ENCODE data around the gene F12.
"Not testable (repeated sequence)": the region's sequence is repeated elsewhere in the genome, so short reads cannot be mapped to it uniquely, and the experiment has no call there.

F12 gene

GRCh38 chr5:177380805-177381126, 28.6 kb downstream of the F12 start:
- Mint-ChIP-seq H3K4me3 (no peak overlapping the region), H3K27ac (no peak overlapping the region), H3K4me1 (ENCODE audit: low read depth) (peaks cover 40% of the 10 kb centered on the region), H3K27me3 (no peaks in the 10 kb centered on the region), H3K9me3 (no peaks in the 10 kb centered on the region), H3K36me3 (ENCODE audit: low read depth) (no peaks in the 10 kb centered on the region)
- no peak for DNase-seq

DNA sequence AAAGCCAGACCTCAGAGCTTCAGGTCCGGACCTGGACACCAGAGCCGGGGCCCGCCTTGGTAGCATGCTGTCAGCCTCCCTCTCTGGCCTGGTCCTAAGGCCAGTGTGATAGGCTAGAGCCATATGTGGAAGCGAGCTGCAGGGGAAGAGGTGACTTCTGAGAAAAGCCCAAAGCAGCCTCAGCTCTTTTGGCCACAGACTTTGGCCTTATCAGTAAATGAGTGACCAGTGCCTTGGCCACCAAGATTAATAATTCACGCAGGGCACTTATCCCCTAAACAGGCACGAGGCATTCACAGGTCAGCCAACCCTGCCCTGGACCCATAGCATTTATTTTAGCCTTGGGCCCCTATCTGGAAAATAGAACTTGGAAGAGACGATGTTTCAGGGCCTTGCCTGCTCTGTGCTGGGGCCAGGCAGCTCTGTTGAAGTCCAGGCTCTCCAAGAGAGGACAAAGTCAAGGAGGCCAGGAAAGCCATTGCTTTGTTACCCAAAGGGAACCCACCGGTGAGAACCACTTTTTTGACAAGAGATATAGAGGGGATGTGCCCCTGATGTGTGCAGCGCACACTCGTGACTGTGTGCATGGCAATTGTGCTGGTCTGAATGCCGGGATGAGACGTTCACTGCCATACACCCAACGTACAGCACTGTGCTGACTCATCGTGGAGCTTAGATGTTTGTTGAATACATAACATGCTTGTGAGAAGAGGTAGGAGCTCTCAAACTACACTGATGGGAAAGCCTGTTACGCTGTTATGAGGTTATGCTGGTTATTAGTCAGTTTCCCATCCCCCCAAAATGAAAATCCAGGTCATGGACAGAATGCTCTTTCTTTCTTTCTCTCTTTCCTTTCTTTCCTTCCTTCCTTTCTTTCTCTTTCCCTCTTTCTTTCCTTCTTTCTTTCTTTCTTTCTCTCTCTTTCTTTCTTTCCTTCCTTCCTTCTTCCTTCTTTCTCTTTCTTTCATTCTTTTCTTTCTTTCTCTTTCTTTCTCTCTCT, 30.2 kb downstream of the F12 start:
- H3K4me1 Mint-ChIP-seq (ENCODE audit: low read depth): peaks cover 46% of the 10 kb centered on the region
- peaks cover 5% of the 10 kb centered on the region for H3K36me3 Mint-ChIP-seq (ENCODE audit: low read depth)
- no peak for DNase-seq
- H3K27ac Mint-ChIP-seq: peak overlapping the region; percentile 54
- H3K27me3 Mint-ChIP-seq: no peaks in the 10 kb centered on the region
- no peak overlapping the region for H3K4me3 Mint-ChIP-seq
- no peaks in the 10 kb centered on the region for H3K9me3 Mint-ChIP-seq

DNA sequence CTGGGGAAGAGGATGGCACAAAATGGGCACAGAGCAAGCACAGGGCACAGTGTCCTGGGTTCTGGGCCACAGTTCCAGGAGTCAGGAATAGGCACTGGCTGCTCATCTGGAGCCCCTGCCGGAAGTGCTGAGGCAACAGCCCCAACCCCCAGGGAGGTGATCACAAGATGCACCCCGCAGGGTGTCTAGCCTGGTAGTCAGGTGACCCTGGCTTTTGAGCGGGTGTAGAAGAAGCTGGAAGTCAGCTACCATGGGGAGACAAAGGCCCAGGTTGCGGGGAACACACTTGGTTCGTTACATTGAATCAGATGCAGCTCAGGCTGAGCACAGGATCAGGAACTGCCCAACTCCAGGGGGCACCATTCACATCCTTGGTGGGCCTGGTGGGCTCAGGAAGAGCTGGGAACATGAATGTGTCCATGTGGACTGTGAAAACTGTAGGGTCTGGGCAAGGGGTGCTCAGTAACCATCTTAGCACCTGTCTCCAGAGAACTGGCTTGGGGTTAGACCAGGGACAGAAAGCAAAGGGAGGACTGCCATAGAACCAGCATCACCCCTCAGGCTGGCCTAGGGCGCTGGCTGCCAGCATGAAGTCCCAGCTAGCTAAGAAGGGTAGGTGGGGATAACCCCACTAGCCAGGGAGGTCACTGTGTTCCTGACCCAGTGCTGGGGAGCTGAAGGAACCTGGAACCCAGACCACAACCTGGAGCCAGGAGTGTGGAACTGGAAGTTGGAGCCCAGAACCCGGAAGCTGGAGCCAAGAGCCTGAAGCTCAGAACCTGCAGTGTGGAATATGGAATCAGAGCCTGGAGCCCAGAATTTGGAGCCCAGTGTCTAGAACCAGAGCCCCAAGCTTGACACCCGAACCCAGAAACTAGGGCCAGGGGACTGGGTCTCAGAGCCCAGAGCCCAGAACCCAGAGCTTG, 31.2 kb downstream of the F12 start:
- Mint-ChIP-seq H3K4me1 (ENCODE audit: low read depth) (peaks cover 56% of the 10 kb centered on the region), H3K9me3 (no peaks in the 10 kb centered on the region), H3K27ac (no peak overlapping the region), H3K4me3 (no peak overlapping the region), H3K27me3 (no peaks in the 10 kb centered on the region), H3K36me3 (ENCODE audit: low read depth) (peaks cover 15% of the 10 kb centered on the region)
- DNase-seq: no peak

DNA sequence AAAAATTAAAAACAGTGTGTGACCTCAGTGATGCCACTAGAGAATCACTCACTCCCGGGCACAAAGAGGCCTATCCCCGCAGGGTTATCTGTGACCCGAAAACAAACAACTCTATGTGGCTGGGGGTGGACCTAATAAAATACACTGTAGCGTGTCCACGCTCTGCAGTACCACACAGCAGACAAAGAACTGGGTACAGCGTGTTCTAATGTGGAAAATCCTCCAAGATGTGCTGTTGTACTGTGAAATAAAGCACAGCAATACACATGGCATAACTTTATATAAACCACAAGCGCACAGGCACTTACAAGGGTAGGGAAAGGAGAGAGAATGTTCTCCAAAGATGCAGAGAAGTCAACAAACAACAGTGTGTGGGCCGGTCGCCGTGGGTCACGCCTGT, 33.3 kb downstream of the F12 start:
- peaks cover 65% of the 10 kb centered on the region for H3K4me1 Mint-ChIP-seq (ENCODE audit: low read depth)
- no peak overlapping the region for H3K27ac Mint-ChIP-seq
- H3K9me3 Mint-ChIP-seq: no peaks in the 10 kb centered on the region
- DNase-seq: no peak
- H3K4me3 Mint-ChIP-seq: no peak overlapping the region
- peaks cover 34% of the 10 kb centered on the region for H3K36me3 Mint-ChIP-seq (ENCODE audit: low read depth)
- H3K27me3 Mint-ChIP-seq: no peaks in the 10 kb centered on the region

DNA sequence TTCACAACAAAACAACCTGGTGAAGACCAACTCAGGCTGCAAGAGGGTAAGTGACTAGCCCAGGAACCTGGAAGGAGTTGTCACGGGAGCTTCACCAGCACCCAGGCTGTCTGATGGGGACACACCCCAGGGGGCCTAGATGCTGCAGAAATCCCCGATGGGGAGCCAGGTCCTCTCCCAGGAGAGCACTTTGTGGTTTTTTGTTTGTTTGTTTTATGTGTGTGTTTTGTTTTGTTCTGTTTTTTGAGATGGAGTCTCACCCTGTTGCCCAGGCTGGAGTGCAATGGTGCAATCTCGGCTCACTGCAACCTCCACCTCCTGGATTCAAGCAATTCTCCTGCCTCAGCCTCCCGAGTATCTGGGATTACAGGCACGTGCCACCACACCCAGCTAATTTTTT, 33.8 kb downstream of the F12 start:
- H3K36me3 Mint-ChIP-seq (ENCODE audit: low read depth): peaks cover 35% of the 10 kb centered on the region
- not testable (repeated sequence) for H3K27me3 Mint-ChIP-seq, H3K27ac Mint-ChIP-seq, H3K9me3 Mint-ChIP-seq, H3K4me3 Mint-ChIP-seq, DNase-seq
- H3K4me1 Mint-ChIP-seq (ENCODE audit: low read depth): peaks cover 65% of the 10 kb centered on the region

DNA sequence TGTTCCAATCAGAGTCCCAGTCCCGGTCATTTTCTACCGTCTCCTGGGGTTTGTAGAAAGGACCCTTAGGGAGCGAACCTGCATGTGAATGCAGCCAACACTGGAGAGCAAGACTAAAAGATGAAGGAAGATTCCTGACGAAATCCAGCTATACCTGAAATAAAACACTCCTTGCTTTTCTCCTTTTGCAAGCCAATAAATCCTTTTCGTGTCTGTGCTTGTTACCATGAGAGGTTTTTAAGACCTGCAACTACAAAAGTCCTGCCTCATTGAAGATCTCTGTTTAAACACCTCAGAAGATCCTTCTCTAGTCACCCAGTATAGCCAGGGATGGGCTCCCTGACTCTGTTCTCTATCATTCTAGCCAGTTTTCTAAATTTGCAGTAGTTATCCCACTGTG, 35.2 kb downstream of the F12 start:
- Mint-ChIP-seq H3K36me3 (ENCODE audit: low read depth) (peaks cover 48% of the 10 kb centered on the region), H3K4me3 (no peak overlapping the region), H3K9me3 (no peaks in the 10 kb centered on the region), H3K27me3 (no peaks in the 10 kb centered on the region), H3K4me1 (ENCODE audit: low read depth) (peaks cover 69% of the 10 kb centered on the region), H3K27ac (peak overlapping the region; percentile 58)
- no peak for DNase-seq

DNA sequence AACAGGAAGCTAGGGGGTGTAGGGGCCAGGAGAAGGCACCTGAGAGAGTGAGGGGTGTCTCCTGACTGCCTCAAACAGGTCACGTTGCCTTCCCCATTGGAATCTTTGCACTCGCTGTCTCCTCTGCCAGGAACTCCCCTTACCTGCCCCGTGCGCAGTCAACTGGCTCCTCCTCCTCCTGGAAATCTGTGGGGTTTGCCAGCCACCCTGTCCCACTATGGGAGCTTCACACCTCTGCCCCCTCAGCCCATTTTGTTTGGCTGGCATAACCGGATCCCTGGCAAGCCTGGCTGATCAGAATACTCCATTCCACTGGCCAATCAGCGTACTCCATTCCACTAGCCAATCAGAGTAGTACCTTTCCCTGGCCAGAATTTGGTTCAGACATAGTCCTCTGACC, 35.6 kb downstream of the F12 start:
- DNase-seq: no peak
- peaks cover 52% of the 10 kb centered on the region for H3K36me3 Mint-ChIP-seq (ENCODE audit: low read depth)

DNA sequence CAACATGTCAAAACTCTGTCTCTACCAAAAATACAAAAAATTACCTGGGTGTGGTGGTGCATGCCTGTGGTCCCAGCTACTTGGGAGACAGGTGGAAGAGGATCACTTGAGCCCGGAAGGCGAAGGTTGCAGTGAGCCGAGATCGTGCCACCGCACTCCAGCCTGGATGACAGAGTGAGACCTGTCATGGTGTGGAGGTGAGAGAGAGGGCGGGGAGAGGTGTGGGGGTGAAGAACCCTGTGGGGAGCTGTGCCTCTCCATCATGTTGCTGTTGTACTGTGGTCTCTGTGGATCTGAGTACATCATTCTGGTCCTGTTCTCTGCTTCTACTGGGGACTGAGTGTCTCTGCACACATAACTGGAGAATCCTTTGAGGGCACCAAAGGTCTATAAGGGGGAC, 36.5 kb downstream of the F12 start:
- no peak for DNase-seq
- Mint-ChIP-seq H3K36me3 (ENCODE audit: low read depth) (peaks cover 61% of the 10 kb centered on the region), H3K27me3 (no peaks in the 10 kb centered on the region), H3K4me3 (peak overlapping the region; percentile 39), H3K9me3 (no peaks in the 10 kb centered on the region), H3K27ac (peak overlapping the region; percentile 89), H3K4me1 (ENCODE audit: low read depth) (peaks cover 67% of the 10 kb centered on the region)

More for the DNA sequence above, 35.6 kb downstream of the F12 start:
- H3K27me3 Mint-ChIP-seq: no peaks in the 10 kb centered on the region
- H3K27ac Mint-ChIP-seq: peak overlapping the region; percentile 58
- peaks cover 69% of the 10 kb centered on the region for H3K4me1 Mint-ChIP-seq (ENCODE audit: low read depth)
- no peak overlapping the region for H3K4me3 Mint-ChIP-seq
- H3K9me3 Mint-ChIP-seq: no peaks in the 10 kb centered on the region

DNA sequence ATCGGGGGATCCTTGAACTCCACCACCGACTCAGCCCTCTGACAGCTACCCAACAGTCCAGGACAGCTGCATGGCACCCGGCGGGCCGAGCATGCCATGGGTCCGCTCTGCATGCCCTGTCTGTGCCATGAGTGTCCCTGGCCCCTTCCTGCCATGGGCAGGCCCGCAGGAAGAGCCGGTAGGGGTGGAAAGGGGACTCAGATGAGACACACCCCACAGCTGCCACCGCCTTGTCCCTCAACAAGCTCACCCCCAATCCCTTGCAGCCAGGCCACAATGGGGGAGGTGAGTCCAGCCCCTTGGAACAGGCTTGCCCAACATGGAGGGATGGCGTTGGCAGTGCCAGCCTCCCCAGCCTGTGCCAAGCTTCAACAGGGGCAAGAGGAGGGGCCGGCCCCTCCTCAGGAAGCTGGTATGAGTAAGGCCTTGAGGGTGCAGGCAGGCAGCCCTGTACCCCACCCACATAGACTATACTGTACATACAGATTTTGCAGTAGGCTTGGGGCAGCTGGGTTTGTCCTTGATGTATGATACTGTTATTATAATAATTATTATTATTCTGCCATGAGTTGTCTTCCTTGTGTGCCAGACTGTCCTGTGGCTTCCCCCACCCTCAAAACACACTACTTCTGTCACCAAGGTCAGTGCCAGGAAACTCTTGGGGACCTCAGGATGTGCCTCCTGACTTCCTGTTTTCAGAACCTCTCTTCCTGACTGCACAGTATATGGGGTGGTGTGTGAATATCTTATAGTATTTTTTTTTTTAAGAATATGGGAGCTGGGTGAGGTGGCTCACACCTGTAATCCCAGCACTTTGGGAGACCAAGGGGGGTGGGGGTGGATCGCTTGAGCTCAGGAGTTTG, 37.1 kb downstream of the F12 start:
- Mint-ChIP-seq H3K27ac (peak overlapping the region; percentile 89), H3K4me1 (ENCODE audit: low read depth) (peaks cover 67% of the 10 kb centered on the region), H3K9me3 (no peaks in the 10 kb centered on the region), H3K36me3 (ENCODE audit: low read depth) (peaks cover 65% of the 10 kb centered on the region), H3K27me3 (no peaks in the 10 kb centered on the region), H3K4me3 (peak overlapping the region; percentile 39)
- no peak for DNase-seq

DNA sequence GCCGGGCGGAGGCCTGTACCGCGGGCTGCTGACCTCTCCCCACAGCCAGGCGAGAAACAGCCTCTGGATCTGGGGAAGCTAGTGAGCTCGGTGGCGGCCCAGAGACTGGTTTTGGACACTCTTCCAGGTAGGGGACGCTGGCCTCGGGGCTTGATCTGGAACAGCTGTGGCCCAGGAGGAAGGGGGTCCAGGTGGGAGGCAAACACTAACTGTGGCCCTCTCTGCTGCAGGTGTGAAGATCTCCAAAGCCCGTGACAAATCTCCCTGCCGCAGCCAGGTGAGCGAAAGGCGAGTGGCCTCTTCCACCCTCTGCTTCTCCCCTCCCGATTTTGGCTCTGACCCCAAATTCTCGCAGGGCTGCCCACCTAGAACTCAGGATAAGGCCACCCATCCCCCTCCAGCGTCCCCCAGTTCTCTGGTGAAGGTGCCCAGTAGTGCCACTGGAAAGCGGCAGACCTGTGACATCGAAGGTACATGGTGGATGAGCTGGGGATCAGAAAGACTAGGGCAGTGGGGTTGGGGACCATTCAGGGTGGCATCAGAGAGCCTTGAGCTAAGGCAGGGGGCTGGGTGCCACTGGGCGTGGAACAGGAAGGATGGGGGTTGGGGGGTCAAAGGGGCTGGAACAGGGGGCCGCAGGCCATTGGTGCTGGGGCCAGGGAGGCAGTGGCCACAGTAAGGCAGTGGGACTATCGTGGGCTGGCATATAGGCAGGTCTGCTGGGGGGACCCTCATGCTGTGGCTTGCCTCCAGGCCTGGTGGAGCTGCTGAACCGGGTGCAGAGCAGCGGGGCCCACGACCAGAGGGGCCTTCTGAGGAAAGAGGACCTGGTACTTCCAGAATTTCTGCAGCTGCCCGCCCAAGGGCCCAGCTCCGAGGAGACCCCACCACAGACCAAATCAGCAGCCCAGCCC, 38.0 kb downstream of the F12 start:
- no peaks in the 10 kb centered on the region for H3K9me3 Mint-ChIP-seq
- peak overlapping the region; percentile 89 for H3K27ac Mint-ChIP-seq
- no peak for DNase-seq
- no peak overlapping the region for H3K4me3 Mint-ChIP-seq
- H3K4me1 Mint-ChIP-seq (ENCODE audit: low read depth): peaks cover 71% of the 10 kb centered on the region
- H3K36me3 Mint-ChIP-seq (ENCODE audit: low read depth): peaks cover 71% of the 10 kb centered on the region
- no peaks in the 10 kb centered on the region for H3K27me3 Mint-ChIP-seq

GRCh38 chr5:177370488-177371119, 38.8 kb downstream of the F12 start:
- DNase-seq: peak; percentile 60
- Mint-ChIP-seq H3K27me3 (no peaks in the 10 kb centered on the region), H3K27ac (no peak overlapping the region), H3K4me1 (ENCODE audit: low read depth) (peaks cover 74% of the 10 kb centered on the region), H3K36me3 (ENCODE audit: low read depth) (peaks cover 76% of the 10 kb centered on the region), H3K4me3 (no peak overlapping the region), H3K9me3 (no peaks in the 10 kb centered on the region)

DNA sequence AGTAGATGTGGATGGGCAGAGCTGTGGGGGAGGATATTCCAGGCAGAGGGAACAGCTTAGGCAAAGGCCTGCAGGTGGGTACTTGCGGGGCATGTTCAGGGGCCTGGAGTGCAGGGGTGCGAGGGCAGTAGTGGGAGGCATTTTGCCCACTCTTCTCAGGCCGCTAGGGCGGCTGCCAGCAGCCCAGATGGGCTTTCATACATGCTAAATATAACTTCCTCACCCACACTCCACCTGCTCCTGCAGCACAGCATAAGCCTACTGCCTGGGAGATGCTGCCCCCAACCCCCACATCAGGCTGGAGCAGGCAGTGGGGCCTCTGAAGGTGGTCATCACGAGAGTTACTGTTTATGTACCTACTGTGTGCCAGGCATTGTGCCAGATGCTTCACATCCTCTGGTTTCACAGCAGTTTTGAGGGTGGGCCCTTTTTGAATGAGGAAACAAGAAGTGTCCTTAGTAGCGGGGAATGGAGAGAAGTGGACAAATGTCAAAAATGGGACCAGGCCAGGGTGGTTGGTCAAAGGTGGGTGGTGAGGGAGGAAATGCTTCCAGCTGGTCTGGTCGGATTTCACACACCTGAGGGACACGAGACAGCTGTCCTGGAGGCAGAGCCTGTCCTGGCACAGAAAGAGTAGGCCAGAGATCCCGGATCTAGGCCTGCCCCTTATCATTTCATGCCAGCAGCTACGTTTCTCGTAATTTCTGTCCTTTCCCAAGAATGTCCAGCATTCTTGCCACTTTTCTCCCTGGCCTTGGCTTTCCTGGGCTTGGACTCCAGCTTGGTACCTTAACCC, 39.5 kb downstream of the F12 start:
- Mint-ChIP-seq H3K4me3 (no peak overlapping the region), H3K27ac (peak overlapping the region; percentile 70), H3K4me1 (ENCODE audit: low read depth) (peaks cover 75% of the 10 kb centered on the region)

More for the DNA sequence above, 39.5 kb downstream of the F12 start:
- Mint-ChIP-seq H3K27me3 (no peaks in the 10 kb centered on the region), H3K36me3 (ENCODE audit: low read depth) (peaks cover 78% of the 10 kb centered on the region), H3K9me3 (no peaks in the 10 kb centered on the region)
- DNase-seq: no peak

All from activated T-cell treated with anti-CD3 and anti-CD28 coated beads, Interleukin-2, amount 50 U/mL, for 24 hours (primary cell).